Osteoblast (primary cell): Measurements from ENCODE around the gene NPAS3. TPM values are rescaled to one million over a fixed set of nuclear protein-coding genes. Genes with fewer than 3 reads are reported as not detected.

Source experiments
- DNase-seq: peaks from one replicate; pipeline ENCODE4 v3.0.0; 2011; ENCODE audit warnings: low spot score, mixed read lengths; ENCODE audit not compliant: insufficient read length; ENCODE audit errors: missing footprints
- H2AFZ ChIP-seq: 2 replicates; pipeline ENCODE4 v1.6.0; 2011; ENCODE audit warnings: mild to moderate bottlenecking, low read length
- H3K27ac ChIP-seq: 2 replicates; pipeline ENCODE4 v1.5.1; 2011; ENCODE audit warnings: mild to moderate bottlenecking, low read depth, low read length, moderate library complexity
- H3K27me3 ChIP-seq: 2 replicates; pipeline ENCODE4 v1.6.0; 2012; ENCODE audit warnings: mild to moderate bottlenecking, control low read depth, inconsistent platforms, low read length, moderate library complexity; ENCODE audit not compliant: insufficient read depth
- H3K36me3 ChIP-seq: 2 replicates; pipeline ENCODE4 v1.5.1; 2011; ENCODE audit warnings: mild to moderate bottlenecking, low read length, control low read depth, moderate library complexity; ENCODE audit not compliant: insufficient read depth
- H3K4me1 ChIP-seq: 2 replicates; pipeline ENCODE4 v1.5.1; 2011; ENCODE audit warnings: mild to moderate bottlenecking, low read length, control low read depth, moderate library complexity; ENCODE audit not compliant: insufficient read depth
- H3K4me2 ChIP-seq: 2 replicates; pipeline ENCODE4 v1.6.0; 2011; ENCODE audit warnings: mild to moderate bottlenecking, low read length; ENCODE audit not compliant: insufficient read depth
- H3K4me3 ChIP-seq: fragments of 200-600 bp; sonication (generic); 3 replicates; pipeline ENCODE4 v1.5.1; 2012; ENCODE audit warnings: mild to moderate bottlenecking, low read length, inconsistent platforms; ENCODE audit not compliant: insufficient read depth
- H3K79me2 ChIP-seq: 2 replicates; pipeline ENCODE4 v1.6.0; 2012; ENCODE audit warnings: mild to moderate bottlenecking, low read length, control low read depth, inconsistent platforms; ENCODE audit not compliant: insufficient read depth
- H3K9me3 ChIP-seq: 2 replicates; pipeline ENCODE4 v1.5.1; 2011; ENCODE audit warnings: low read depth, low read length, control low read depth
- H4K20me1 ChIP-seq: 2 replicates; pipeline ENCODE4 v1.6.0; 2012; ENCODE audit warnings: mild to moderate bottlenecking, low read length, control low read depth; ENCODE audit not compliant: insufficient read depth
- CTCF ChIP-seq: IDR thresholded peaks from 2 replicates; pipeline ENCODE4 v1.5.1; 2011; ENCODE audit warnings: mild to moderate bottlenecking, low read depth, low read length, moderate library complexity; ENCODE audit errors: extremely low read depth
- total RNA-seq: library from RNA; depleted of rRNA; stranded (reverse); fragments of >200 nt; gene quantifications from 2 replicates; pipeline ENCODE4 v1.2.3, GENCODE V29; 2012

NPAS3 gene
- total RNA-seq, 1 donor, result 0.72 TPM

GRCh38 chr14:33715227-33715528 lies 776.5 kb downstream of the NPAS3 start:
- H3K4me2 ChIP-seq, result no peak overlapping the region
- no peak overlapping the region for H2AFZ ChIP-seq

GRCh38 chr14:33716921-33717320 lies 778.2 kb downstream of the NPAS3 start:
- Histone ChIP-seq H3K27me3 (peaks cover 4% of the 10 kb centered on the region), H3K27ac (no peak overlapping the region), H3K79me2 (no peaks in the 10 kb centered on the region), H3K4me1 (peaks cover 9% of the 10 kb centered on the region), H3K9me3 (no peaks in the 10 kb centered on the region), H3K4me2 (no peak overlapping the region), H3K36me3 (no peaks in the 10 kb centered on the region), H4K20me1 (no peaks in the 10 kb centered on the region), H2AFZ (no peak overlapping the region), H3K4me3 (no peak overlapping the region)
- no peak for DNase-seq
- TF ChIP-seq CTCF, result no peak

More at GRCh38 chr14:33715227-33715528, 776.5 kb downstream of the NPAS3 start:
- Histone ChIP-seq H3K27me3 (peaks cover 4% of the 10 kb centered on the region), H3K36me3 (no peaks in the 10 kb centered on the region), H3K4me1 (peaks cover 9% of the 10 kb centered on the region), H3K9me3 (no peaks in the 10 kb centered on the region), H3K27ac (no peak overlapping the region), H4K20me1 (no peaks in the 10 kb centered on the region), H3K79me2 (no peaks in the 10 kb centered on the region), H3K4me3 (no peak overlapping the region)
- DNase-seq, result no peak
- TF ChIP-seq CTCF, result no peak

GRCh38 chr14:33717866-33718265 lies 779.2 kb downstream of the NPAS3 start:
- no peak for DNase-seq
- no peak for TF ChIP-seq CTCF
- H3K27ac ChIP-seq, result no peak overlapping the region
- H3K4me2 ChIP-seq, result no peak overlapping the region
- no peaks in the 10 kb centered on the region for H3K79me2 ChIP-seq
- peaks cover 3% of the 10 kb centered on the region for H3K27me3 ChIP-seq
- peaks cover 9% of the 10 kb centered on the region for H3K4me1 ChIP-seq
- no peaks in the 10 kb centered on the region for H3K36me3 ChIP-seq
- no peak overlapping the region for H2AFZ ChIP-seq
- no peak overlapping the region for H3K4me3 ChIP-seq
- H3K9me3 ChIP-seq, result no peaks in the 10 kb centered on the region
- no peaks in the 10 kb centered on the region for H4K20me1 ChIP-seq

- H3K4me3 ChIP-seq, result no peak overlapping the region
- no peak for DNase-seq
- TF ChIP-seq CTCF, result no peak
- H3K79me2 ChIP-seq, result no peaks in the 10 kb centered on the region
- H3K27me3 ChIP-seq, result no peaks in the 10 kb centered on the region
- no peak overlapping the region for H3K4me2 ChIP-seq
- H3K27ac ChIP-seq, result no peak overlapping the region
- H3K4me1 ChIP-seq, result peaks cover under 1% of the 10 kb centered on the region
- H2AFZ ChIP-seq, result no peak overlapping the region
- H3K36me3 ChIP-seq, result no peaks in the 10 kb centered on the region
- no peaks in the 10 kb centered on the region for H3K9me3 ChIP-seq
- H4K20me1 ChIP-seq, result no peaks in the 10 kb centered on the region
These were observed 781.7 kb downstream of the NPAS3 start for GRCh38 chr14:33720284-33720787.
